CD14-positive monocyte (primary cell): ENCODE results near the gene ADGRF1. TPM values are rescaled to one million over a fixed set of nuclear protein-coding genes. Genes with fewer than 3 reads are reported as not detected.

Source experiments
- DNase-seq, 3 donors: peaks; one replicate each; pipeline ENCODE4 v3.0.0-alpha.2; 2011 to 2022
- H2AFZ ChIP-seq: 2 replicates; pipeline ENCODE4 v1.6.0; 2012; ENCODE audit warnings: mild to moderate bottlenecking, low read depth, low read length, inconsistent platforms; ENCODE audit not compliant: insufficient read depth, poor library complexity, severe bottlenecking
- H3K27ac ChIP-seq, 2 donors: 1 replicate in 1 of 2; 2 replicates in 1 of 2; pipeline ENCODE4 v1.5.1; 2012 to 2013; ENCODE audit warnings: low read length in 2 of 2, control low read depth in 1 of 2, inconsistent platforms in 1 of 2, low read depth in 1 of 2, mild to moderate bottlenecking in 1 of 2
- H3K27me3 ChIP-seq, 2 donors: one replicate each; pipeline versions ENCODE4 v1.6.0 to v1.6.1; 2011 to 2013; ENCODE audit warnings: low read length in 2 of 2; ENCODE audit not compliant: control insufficient read depth in 2 of 2, insufficient read depth in 2 of 2
- H3K36me3 ChIP-seq, 2 donors: replicated peaks in 1 of 2; 1 replicate in 1 of 2; 2 replicates in 1 of 2; pipeline versions ENCODE4 v1.5.1 to v1.6.1; 2012 to 2013; ENCODE audit warnings: low read length in 2 of 2, control low read depth in 1 of 2, inconsistent platforms in 1 of 2, mild to moderate bottlenecking in 1 of 2; ENCODE audit not compliant: insufficient read depth in 2 of 2, control insufficient read depth in 1 of 2
- H3K4me1 ChIP-seq, 2 donors: 1 replicate in 1 of 2; 2 replicates in 1 of 2; pipeline versions ENCODE4 v1.5.1 to v1.6.1; 2012 to 2013; ENCODE audit warnings: low read length in 2 of 2, control low read depth in 1 of 2, inconsistent platforms in 1 of 2, mild to moderate bottlenecking in 1 of 2, moderate library complexity in 1 of 2; ENCODE audit not compliant: insufficient read depth in 2 of 2, control insufficient read depth in 1 of 2
- H3K4me2 ChIP-seq: replicated peaks from 2 replicates; pipeline ENCODE3; 2012; ENCODE audit warnings: low read length, moderate library complexity, mild to moderate bottlenecking; ENCODE audit not compliant: poor library complexity, severe bottlenecking; ENCODE audit errors: extremely low read depth
- H3K4me3 ChIP-seq, 3 experiments: fragments of 200-600 bp in 1 of 3; sonication (generic) in 1 of 3; replicated peaks in 1 of 3; 1 replicate in 2 of 3; 2 replicates in 1 of 3; pipeline ENCODE4 v1.5.1; 2011 to 2013; ENCODE audit warnings: low read length in 3 of 3, mild to moderate bottlenecking in 3 of 3, control low read depth in 2 of 3, low read depth in 2 of 3, inconsistent platforms in 1 of 3, moderate library complexity in 1 of 3
- H3K79me2 ChIP-seq: 2 replicates; pipeline ENCODE4 v1.6.0; 2012; ENCODE audit warnings: mild to moderate bottlenecking, control low read depth, inconsistent platforms, low read length, moderate library complexity; ENCODE audit not compliant: insufficient read depth
- H3K9ac ChIP-seq: 2 replicates; pipeline ENCODE4 v1.6.0; 2017; ENCODE audit warnings: low read length, mild to moderate bottlenecking; ENCODE audit not compliant: insufficient read depth, poor library complexity, severe bottlenecking
- H3K9me3 ChIP-seq, 2 donors: replicated peaks in 1 of 2; 1 replicate in 1 of 2; 2 replicates in 1 of 2; pipeline versions ENCODE4 v1.5.1 to v1.6.1; 2012 to 2013; ENCODE audit warnings: low read length in 2 of 2, control low read depth in 1 of 2; ENCODE audit not compliant: control insufficient read depth in 1 of 2, insufficient read depth in 1 of 2
- H4K20me1 ChIP-seq: 2 replicates; pipeline ENCODE4 v1.6.0; 2012; ENCODE audit warnings: mild to moderate bottlenecking, low read length, control low read depth, moderate library complexity; ENCODE audit not compliant: insufficient read depth
- H3K27ac Mint-ChIP-seq, 7 donors: one replicate each; pipeline ENCODE4 v1.8.0; 2020; ENCODE audit warnings: mild to moderate bottlenecking in 7 of 7, mixed read lengths in 7 of 7, moderate library complexity in 6 of 7, inconsistent platforms in 2 of 7
- H3K27me3 Mint-ChIP-seq, 3 donors: one replicate each; pipeline ENCODE4 v1.8.0; 2021 to 2022; ENCODE audit warnings: low read depth in 3 of 3, mild to moderate bottlenecking in 3 of 3, mixed read lengths in 3 of 3, moderate library complexity in 3 of 3, inconsistent platforms in 1 of 3
- H3K36me3 Mint-ChIP-seq, 2 donors: one replicate each; pipeline ENCODE4 v1.8.0; 2020; ENCODE audit warnings: mixed read lengths in 2 of 2, inconsistent platforms in 1 of 2, mild to moderate bottlenecking in 1 of 2
- H3K4me1 Mint-ChIP-seq: one replicate; pipeline ENCODE4 v1.8.0; 2020; ENCODE audit warnings: mild to moderate bottlenecking, mixed read lengths
- H3K4me3 Mint-ChIP-seq, 2 donors: one replicate each; pipeline ENCODE4 v1.8.0; 2020; ENCODE audit warnings: mild to moderate bottlenecking in 2 of 2, mixed read lengths in 2 of 2, moderate library complexity in 1 of 2
- H3K9me3 Mint-ChIP-seq, 7 donors: one replicate each; pipeline ENCODE4 v1.8.0; 2020 to 2022; ENCODE audit warnings: mixed read lengths in 7 of 7, mild to moderate bottlenecking in 6 of 7, moderate library complexity in 6 of 7, inconsistent platforms in 2 of 7
- WGBS: methylation state at CpG from one replicate; pipeline ENCODE4 v1.1.5; 2013; ENCODE audit warnings: missing lambda C conversion rate; ENCODE audit not compliant: insufficient coverage; 5-methylcytosine and 5-hydroxymethylcytosine counted together
- intact Hi-C, 2 donors: fragments of 100-400 bp; cut with micrococcal nuclease; formaldehyde crosslinking; loops; one replicate each; pipeline versions ENCODE4 v1.15.0 to v1.15.1; 2023
- polyA plus RNA-seq, 3 donors: library from polyadenylated mRNA; depleted of rRNA in 1 of 3; unstranded in 2 of 3; stranded (reverse) in 1 of 3; fragments of 300-500 nt in 2 of 3; fragments of >200 nt in 1 of 3; fragmentation: Illumina TruSeq in 2 of 3; gene quantifications; 1 replicate in 2 of 3; 2 replicates in 1 of 3; pipeline ENCODE4 v1.2.3, GENCODE V29; 2012 to 2021
- TF ChIP-seq, protein P1 (sequence below): fragments of 200-600 bp; IDR thresholded peaks from one replicate; pipeline ENCODE4 v1.8.0; 2022; ENCODE audit warnings: antibody characterized with exemption, mild to moderate bottlenecking

ADGRF1 gene
- polyA plus RNA-seq, 3 donors: 0.03 TPM; not detected in 2

DNA sequence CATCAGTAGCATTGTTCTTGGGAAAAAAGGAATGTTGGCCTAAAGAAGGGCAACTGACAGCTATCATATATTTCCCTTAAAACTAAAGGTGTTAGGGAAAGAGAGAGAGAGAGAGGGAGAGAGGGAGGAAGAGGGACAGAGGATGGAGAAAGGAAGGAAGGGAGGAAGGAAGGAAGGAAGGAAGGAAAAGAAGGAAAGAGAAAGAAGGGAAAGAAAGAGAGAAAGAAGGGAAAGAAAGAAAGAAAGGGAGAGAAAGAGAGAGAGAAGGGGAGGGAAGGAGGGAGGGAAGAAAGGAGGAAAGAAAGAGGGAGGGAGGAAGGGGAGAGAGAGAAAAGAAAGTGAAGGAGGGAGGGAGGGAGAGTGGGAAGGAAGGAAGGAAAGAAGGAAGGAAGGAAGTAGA is 82.7 kb downstream of the ADGRF1 start:
- no peaks in the 10 kb centered on the region for H3K27me3 ChIP-seq
- no peaks in the 10 kb centered on the region for H3K79me2 ChIP-seq
- no peaks in the 10 kb centered on the region for H4K20me1 ChIP-seq
- H3K9ac ChIP-seq: no peak overlapping the region
- TF ChIP-seq, protein P1, sequence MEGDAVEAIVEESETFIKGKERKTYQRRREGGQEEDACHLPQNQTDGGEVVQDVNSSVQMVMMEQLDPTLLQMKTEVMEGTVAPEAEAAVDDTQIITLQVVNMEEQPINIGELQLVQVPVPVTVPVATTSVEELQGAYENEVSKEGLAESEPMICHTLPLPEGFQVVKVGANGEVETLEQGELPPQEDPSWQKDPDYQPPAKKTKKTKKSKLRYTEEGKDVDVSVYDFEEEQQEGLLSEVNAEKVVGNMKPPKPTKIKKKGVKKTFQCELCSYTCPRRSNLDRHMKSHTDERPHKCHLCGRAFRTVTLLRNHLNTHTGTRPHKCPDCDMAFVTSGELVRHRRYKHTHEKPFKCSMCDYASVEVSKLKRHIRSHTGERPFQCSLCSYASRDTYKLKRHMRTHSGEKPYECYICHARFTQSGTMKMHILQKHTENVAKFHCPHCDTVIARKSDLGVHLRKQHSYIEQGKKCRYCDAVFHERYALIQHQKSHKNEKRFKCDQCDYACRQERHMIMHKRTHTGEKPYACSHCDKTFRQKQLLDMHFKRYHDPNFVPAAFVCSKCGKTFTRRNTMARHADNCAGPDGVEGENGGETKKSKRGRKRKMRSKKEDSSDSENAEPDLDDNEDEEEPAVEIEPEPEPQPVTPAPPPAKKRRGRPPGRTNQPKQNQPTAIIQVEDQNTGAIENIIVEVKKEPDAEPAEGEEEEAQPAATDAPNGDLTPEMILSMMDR: no peak
- no peaks in the 10 kb centered on the region for H3K9me3 Mint-ChIP-seq
- H3K4me2 ChIP-seq: no peak overlapping the region
- no peak overlapping the region for H2AFZ ChIP-seq
- no peak overlapping the region for H3K27ac Mint-ChIP-seq
- H3K36me3 ChIP-seq: no peaks in the 10 kb centered on the region
- intact Hi-C loops: no loop called here
- H3K36me3 Mint-ChIP-seq: no peaks in the 10 kb centered on the region
- H3K27me3 Mint-ChIP-seq: peaks cover 0 to 4% (median 3%) of the 10 kb centered on the region in 3 donors
- H3K9me3 ChIP-seq: no peaks in the 10 kb centered on the region
- no peak overlapping the region for H3K27ac ChIP-seq
- H3K4me3 Mint-ChIP-seq: no peak overlapping the region
- H3K4me1 ChIP-seq: peaks cover 11 to 13% of the 10 kb centered on the region in 2 donors
- H3K4me3 ChIP-seq: no peak overlapping the region
- H3K4me1 Mint-ChIP-seq: peaks cover 1% of the 10 kb centered on the region
- DNase-seq: no peak

DNA sequence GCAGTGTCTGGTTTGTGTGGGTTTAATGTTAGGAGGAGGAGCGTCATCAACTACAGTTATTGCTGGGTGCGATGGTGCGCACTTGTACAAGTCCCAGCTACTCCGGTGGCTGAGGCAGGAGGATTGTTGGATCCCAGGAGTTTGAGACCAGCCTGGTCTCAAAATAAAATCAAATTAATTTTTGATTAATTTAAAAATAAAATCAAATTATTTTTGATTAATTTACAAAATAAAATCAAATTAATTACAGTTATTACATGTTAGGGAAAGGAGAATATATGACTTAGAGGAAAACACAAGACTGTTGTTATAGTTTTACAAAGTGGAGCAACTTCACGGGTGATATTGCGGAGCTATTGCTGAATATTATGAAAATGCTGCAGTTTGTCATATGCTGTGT is 85.7 kb downstream of the ADGRF1 start:
- no peaks in the 10 kb centered on the region for H4K20me1 ChIP-seq
- Mint-ChIP-seq H3K27me3 (peaks cover 0 to 6% (median 3%) of the 10 kb centered on the region in 3 donors), H3K4me3 (no peak overlapping the region), H3K4me1 (peaks cover 1% of the 10 kb centered on the region), H3K36me3 (no peaks in the 10 kb centered on the region), H3K9me3 (no peaks in the 10 kb centered on the region), H3K27ac (no peak overlapping the region)
- no peak overlapping the region for H3K4me2 ChIP-seq
- DNase-seq: no peak
- no peak overlapping the region for H2AFZ ChIP-seq
- no peaks in the 10 kb centered on the region for H3K36me3 ChIP-seq
- 93% methylated on average over 3 of the region's 6 CpGs for WGBS
- H3K27ac ChIP-seq: no peak overlapping the region
- peaks cover 5% of the 10 kb centered on the region in 2 donors for H3K4me1 ChIP-seq
- H3K9ac ChIP-seq: no peak overlapping the region
- intact Hi-C loops: no loop called here
- no peaks in the 10 kb centered on the region for H3K27me3 ChIP-seq
- no peaks in the 10 kb centered on the region for H3K79me2 ChIP-seq
- no peaks in the 10 kb centered on the region for H3K9me3 ChIP-seq
- TF ChIP-seq, protein P1: no peak
- H3K4me3 ChIP-seq: no peak overlapping the region
